ENCODE data around the gene TBX2.

Gene TBX2

GRCh38 chr17:61387011-61387410, 12.6 kb upstream of the TBX2 start:
- POLR2A ChIA-PET = no interaction called here
- TF ChIP-seq ZNF174 (tag by site-specific recombination; IDR thresholded peaks at IDR 0.05) (no peak), ZBTB44 (tag by site-specific recombination; IDR thresholded peaks at IDR 0.05) (no peak), GLI2 (tag by site-specific recombination; IDR thresholded peaks at IDR 0.05; ENCODE audit: borderline replicate concordance, low read depth) (no peak), ZNF704 (tag by site-specific recombination; IDR thresholded peaks at IDR 0.05) (no peak), ZNF585B (tag by site-specific recombination; IDR thresholded peaks at IDR 0.05) (no peak), ZNF398 (tag by site-specific recombination; IDR thresholded peaks at IDR 0.05) (no peak), GLIS2 (tag by site-specific recombination; IDR thresholded peaks at IDR 0.05) (no peak), ZNF423 (tag by site-specific recombination; IDR thresholded peaks at IDR 0.05) (no peak), ZNF155 (tag by site-specific recombination; IDR thresholded peaks at IDR 0.05) (no peak), PRDM10 (tag by site-specific recombination; IDR thresholded peaks at IDR 0.05) (no peak), YY2 (tag by site-specific recombination; IDR thresholded peaks at IDR 0.05) (no peak), KLF1 (tag by site-specific recombination; IDR thresholded peaks at IDR 0.05) (no peak), ZBTB10 (tag by site-specific recombination; IDR thresholded peaks at IDR 0.05) (no peak), ZNF660 (tag by site-specific recombination; IDR thresholded peaks at IDR 0.05) (no peak), ZNF571 (tag by site-specific recombination; IDR thresholded peaks at IDR 0.05) (no peak)
- Histone ChIP-seq H3K9me3 (ENCODE audit: control insufficient read depth, insufficient read depth, low read depth, low read length) (no peaks in the 10 kb centered on the region), H3K36me3 (ENCODE audit: control insufficient read depth in 2 of 2, insufficient read depth in 1 of 2, low read length in 2 of 2) (no peaks in the 10 kb centered on the region), H3K4me1 (ENCODE audit: control insufficient read depth, insufficient read depth, low read length) (no peaks in the 10 kb centered on the region; the same call in 1 of the 2 replicates), H3K27ac (ENCODE audit: extremely low read depth, low read depth, low read length) (no peak overlapping the region), H3K4me3 (ENCODE audit: low read depth, low read length) (no peak overlapping the region)
- CTCF ChIA-PET = interaction anchor here (0.6 to 1.4 kb wide), 4 partner anchors 11 to 416 kb away, joined by 3 read pairs; no protein-coding TSS in a partner anchor
